ENCODE measurements around the gene ZBTB18. TPM values are rescaled to one million over a fixed set of nuclear protein-coding genes. Genes with fewer than 3 reads are reported as not detected.

ZBTB18 gene
- total RNA-seq = 5.3 and 5.5 TPM in 2 replicates

GRCh38 chr1:244050835-244051444 lies at the start of gene ZBTB18:
ZBTB18 (plus strand) TSS chr1:244051283; CDS start chr1:244051432, 149 bp downstream.

Small RNA genes within 50 kb of the gene (small RNA-seq; reads per million reads assigned to genes)
- not detected for gene RN7SL148P (ENCODE audit: low replicate concordance)

Other genes with a start within 250 kb of the ZBTB18 start
- gene AKT3, start 201.0 kb upstream of the ZBTB18 start, total RNA-seq = 18.2 and 32.4 TPM in 2 replicates